Eye (tissue), 1 donor: ENCODE measurements around the gene RYR3.
"Not testable (repeated sequence)": the region's sequence is repeated elsewhere in the genome, so short reads cannot be mapped to it uniquely, and the experiment has no call there.

Experiments used
- DNase-seq: peaks from one replicate; pipeline ENCODE4 v3.0.0-alpha.2; 2015

Gene RYR3

GRCh38 chr15:33788906-33789540 is 478.3 kb downstream of the RYR3 start:
- no peak for DNase-seq

GRCh38 chr15:33794453-33794852 is 483.7 kb downstream of the RYR3 start:
- DNase-seq, result no peak

GRCh38 chr15:33795070-33795469 is 484.3 kb downstream of the RYR3 start:
- DNase-seq, result no peak

GRCh38 chr15:33797651-33798050 is 486.9 kb downstream of the RYR3 start:
- no peak for DNase-seq

- no peak for DNase-seq
Measured at GRCh38 chr15:33801954-33802353, 491.2 kb downstream of the RYR3 start.

- DNase-seq, result no peak
Measured at GRCh38 chr15:33807665-33808064, 496.9 kb downstream of the RYR3 start.

- no peak for DNase-seq
Measured at GRCh38 chr15:33808720-33809457, 498.1 kb downstream of the RYR3 start.

- DNase-seq, result no peak
Measured at GRCh38 chr15:33810073-33810595, 499.4 kb downstream of the RYR3 start.

GRCh38 chr15:33810806-33811205 is 500.0 kb downstream of the RYR3 start:
- no peak for DNase-seq

- DNase-seq, result no peak
Measured at GRCh38 chr15:33813891-33814290, 503.1 kb downstream of the RYR3 start.

- DNase-seq, result not testable (repeated sequence)
Measured at GRCh38 chr15:33819499-33819898, 508.7 kb downstream of the RYR3 start.

GRCh38 chr15:33822479-33822878 is 511.7 kb downstream of the RYR3 start:
- DNase-seq, result peak; percentile 54

- peak; percentile 39 for DNase-seq
Measured at GRCh38 chr15:33823119-33823518, 512.4 kb downstream of the RYR3 start.

GRCh38 chr15:33825453-33825852 is 514.7 kb downstream of the RYR3 start:
- no peak for DNase-seq

- no peak for DNase-seq
Measured at GRCh38 chr15:33826201-33826600, 515.4 kb downstream of the RYR3 start.

- DNase-seq, result no peak
Measured at GRCh38 chr15:33830351-33830750, 519.6 kb downstream of the RYR3 start.

- DNase-seq, result no peak
Measured at GRCh38 chr15:33831646-33832045, 520.9 kb downstream of the RYR3 start.

GRCh38 chr15:33834892-33835743 is 524.4 kb downstream of the RYR3 start:
- DNase-seq, result peak; percentile 5

- DNase-seq, result no peak
Measured at GRCh38 chr15:33837294-33837693, 526.5 kb downstream of the RYR3 start.

GRCh38 chr15:33839540-33839939 is 528.8 kb downstream of the RYR3 start:
- no peak for DNase-seq

GRCh38 chr15:33840615-33841014 is 529.8 kb downstream of the RYR3 start:
- no peak for DNase-seq

- no peak for DNase-seq
Measured at GRCh38 chr15:33844186-33844585, 533.4 kb downstream of the RYR3 start.

GRCh38 chr15:33844597-33844996 is 533.8 kb downstream of the RYR3 start:
- no peak for DNase-seq
